SK-N-MC (cell line): Measurements from ENCODE around the gene CDC25B.

ENCODE experiments used
- EZH2 ChIP-seq: fragments of 200-600 bp; sonication (generic); IDR thresholded peaks from one replicate; pipeline ENCODE4 v1.6.1; 2017; ENCODE audit warnings: antibody characterized with exemption
- POLR2AphosphoS5 ChIP-seq: IDR thresholded peaks from 2 replicates; pipeline ENCODE4 v1.6.1; 2012; ENCODE audit warnings: mild to moderate bottlenecking, low read depth, low read length, borderline replicate concordance

DNA sequence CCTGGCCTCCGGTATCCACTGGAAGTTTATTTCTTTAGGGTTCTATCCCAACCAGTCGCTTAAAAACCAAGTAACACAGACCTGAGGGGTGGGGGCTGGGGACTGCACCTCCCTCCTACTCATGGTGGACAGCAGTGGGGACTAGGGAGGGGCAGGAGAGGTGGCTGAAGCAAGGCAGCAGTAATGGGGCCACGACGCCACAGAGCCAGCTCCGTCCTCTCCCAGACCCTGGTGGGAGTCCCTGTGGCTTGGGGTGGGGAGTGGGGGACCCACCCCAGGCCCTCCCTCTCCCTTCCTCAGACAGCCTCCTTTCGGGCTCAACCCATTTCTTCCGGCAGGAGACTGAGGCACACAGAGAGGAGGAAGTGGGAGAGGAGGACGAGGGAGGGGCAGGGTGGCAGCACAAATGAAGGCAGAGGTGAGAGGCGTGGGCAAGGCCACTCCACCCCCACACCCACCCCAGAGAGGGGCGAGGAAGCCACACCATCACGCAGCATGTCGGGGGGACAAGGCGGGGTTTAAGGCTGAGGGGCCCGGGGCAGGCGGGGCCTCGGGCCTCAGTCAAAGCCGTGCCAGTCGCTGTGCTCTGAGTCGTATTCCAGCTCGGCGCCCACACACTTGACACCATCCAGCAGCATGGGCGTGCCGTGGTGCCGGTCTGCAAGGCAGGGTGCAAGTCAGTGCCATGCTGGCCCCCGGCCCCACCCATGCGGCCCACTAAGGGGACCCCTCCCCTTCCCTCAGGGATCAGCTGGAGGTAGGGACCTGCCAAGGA lies 42.4 kb upstream of the CDC25B start:
- TF ChIP-seq EZH2: no peak
- TF ChIP-seq POLR2AphosphoS5: no peak
